Limb (tissue), 2 donors: ENCODE measurements around the gene DSCAM.
A peak's percentile ranks its signal among the peaks of the same experiment; 100 is the strongest.

Experiments used
- DNase-seq, 2 donors: peaks; one replicate each; pipeline ENCODE4 v3.0.0-alpha.2; 2016; ENCODE audit errors: extremely low spot score in 2 of 2

The DSCAM gene

GRCh38 chr21:40386981-40387747 lies 459.8 kb downstream of the DSCAM start:
- DNase-seq = no peak

- peak; percentile 16 to 48 for DNase-seq
Measured at GRCh38 chr21:40386294-40386911, 460.6 kb downstream of the DSCAM start.

- no peak for DNase-seq
Measured at GRCh38 chr21:40385883-40386282, 461.1 kb downstream of the DSCAM start.

- no peak for DNase-seq
Measured at GRCh38 chr21:40383951-40384350, 463.0 kb downstream of the DSCAM start.

- DNase-seq = no peak
Measured at GRCh38 chr21:40381111-40381510, 465.8 kb downstream of the DSCAM start.

GRCh38 chr21:40379881-40380810 lies 466.8 kb downstream of the DSCAM start:
- DNase-seq = no peak

GRCh38 chr21:40377135-40377534 lies 469.8 kb downstream of the DSCAM start:
- DNase-seq = no peak

GRCh38 chr21:40373761-40374160 lies 473.2 kb downstream of the DSCAM start:
- no peak for DNase-seq

- no peak for DNase-seq
Measured at GRCh38 chr21:40372506-40372905, 474.5 kb downstream of the DSCAM start.

- no peak for DNase-seq
Measured at GRCh38 chr21:40371329-40371728, 475.6 kb downstream of the DSCAM start.

- DNase-seq = no peak
Measured at GRCh38 chr21:40356644-40357043, 490.3 kb downstream of the DSCAM start.

- no peak for DNase-seq
Measured at GRCh38 chr21:40355076-40355475, 491.9 kb downstream of the DSCAM start.

GRCh38 chr21:40351006-40351405 lies 496.0 kb downstream of the DSCAM start:
- DNase-seq = no peak

GRCh38 chr21:40349591-40349990 lies 497.4 kb downstream of the DSCAM start:
- no peak for DNase-seq

GRCh38 chr21:40345711-40346321 lies 501.1 kb downstream of the DSCAM start:
- DNase-seq = no peak

- no peak for DNase-seq
Measured at GRCh38 chr21:40340357-40340756, 506.6 kb downstream of the DSCAM start.

GRCh38 chr21:40339050-40339449 lies 507.9 kb downstream of the DSCAM start:
- DNase-seq = no peak

- DNase-seq = no peak
Measured at GRCh38 chr21:40337981-40338380, 509.0 kb downstream of the DSCAM start.

GRCh38 chr21:40335704-40336103 lies 511.3 kb downstream of the DSCAM start:
- DNase-seq = no peak

- DNase-seq = no peak
Measured at GRCh38 chr21:40334159-40334558, 512.8 kb downstream of the DSCAM start.

- DNase-seq = no peak
Measured at GRCh38 chr21:40333731-40334130, 513.2 kb downstream of the DSCAM start.

GRCh38 chr21:40331804-40332203 lies 515.2 kb downstream of the DSCAM start:
- no peak for DNase-seq
